PC-3 (cell line): Measurements from ENCODE around the gene FCSK. TPM values are rescaled to one million over a fixed set of nuclear protein-coding genes. Genes with fewer than 3 reads are reported as not detected.

ENCODE experiments used
- ATAC-seq: fragments of 200-7000 bp; cut with Tn5 transposase; 2 replicates; pipeline ENCODE4 v1.9.1; 2020; ENCODE audit warnings: mild to moderate bottlenecking, moderate library complexity
- BruUV-seq: library from RNA; stranded (reverse); fragments of 400-500 nt; replicated peaks from 2 replicates; lab custom pipeline; 2021; lab: Mats Ljungman, UMichigan
- CTCF ChIA-PET: fragments of 300-600 bp; sonication (Branson Sonifier 250); formaldehyde crosslinking; loops from one replicate; lab custom pipeline; 2022; ENCODE audit warnings: antibody characterized with exemption; lab: Charles Lee
- POLR2A ChIA-PET: fragments of 300-600 bp; sonication (Branson Sonifier 250); formaldehyde crosslinking; loops from one replicate; lab custom pipeline; 2022; ENCODE audit warnings: antibody characterized with exemption; ENCODE audit not compliant: unreplicated experiment; lab: Charles Lee
- DNase-seq: peaks from one replicate; pipeline ENCODE4 v3.0.0-alpha.2; 2015
- H2AFZ ChIP-seq: fragments of 300-600 bp; sonication (generic); 2 replicates; pipeline ENCODE4 v1.6.0; 2016; ENCODE audit warnings: antibody characterized with exemption, low read length
- H3F3A ChIP-seq: fragments of 300-600 bp; sonication (generic); one replicate; pipeline ENCODE4 v1.6.0; 2017; ENCODE audit warnings: antibody characterized with exemption, low read length, control low read depth, mild to moderate bottlenecking; ENCODE audit not compliant: unreplicated experiment
- H3K27ac ChIP-seq: fragments of 300-600 bp; sonication (generic); 2 replicates; pipeline ENCODE4 v1.5.1; 2016; ENCODE audit warnings: mild to moderate bottlenecking, low read length
- H3K27me3 ChIP-seq: fragments of 300-600 bp; sonication (generic); 2 replicates; pipeline ENCODE4 v1.6.1; 2016; ENCODE audit warnings: low read length, mixed read lengths
- H3K36me3 ChIP-seq: fragments of 300-600 bp; sonication (generic); 2 replicates; pipeline ENCODE4 v1.6.1; 2016; ENCODE audit warnings: low read depth, mixed run types, low read length, mixed read lengths
- H3K4me1 ChIP-seq: fragments of 300-600 bp; sonication (generic); 2 replicates; pipeline ENCODE4 v1.5.1; 2016; ENCODE audit warnings: low read length; ENCODE audit not compliant: insufficient read depth
- H3K4me2 ChIP-seq: fragments of 300-600 bp; sonication (generic); 2 replicates; pipeline ENCODE4 v1.6.0; 2016; ENCODE audit warnings: low read length
- H3K4me3 ChIP-seq: fragments of 300-600 bp; sonication (generic); 2 replicates; pipeline ENCODE4 v1.5.1; 2016; ENCODE audit warnings: mild to moderate bottlenecking, low read length, mixed read lengths
- H3K79me2 ChIP-seq: fragments of 300-600 bp; sonication (generic); 2 replicates; pipeline ENCODE4 v1.6.1; 2017; ENCODE audit warnings: low read length, mixed read lengths
- H3K9ac ChIP-seq: fragments of 300-600 bp; sonication (generic); 2 replicates; pipeline ENCODE4 v1.6.0; 2016; ENCODE audit warnings: mild to moderate bottlenecking, low read length
- H3K9me2 ChIP-seq: fragments of 300-600 bp; sonication (generic); replicated peaks from 2 replicates; pipeline ENCODE4 v1.6.1; 2016; ENCODE audit warnings: mixed run types, low read length, mixed read lengths
- H3K9me3 ChIP-seq: fragments of 300-600 bp; sonication (generic); 2 replicates; pipeline ENCODE4 v1.6.1; 2016; ENCODE audit warnings: low read length, mixed read lengths
- H4K20me1 ChIP-seq: fragments of 300-600 bp; sonication (generic); 2 replicates; pipeline ENCODE4 v1.6.1; 2016; ENCODE audit warnings: low read length, mixed read lengths
- EZH2 ChIP-seq: fragments of 300-600 bp; sonication (generic); IDR thresholded peaks from one replicate; pipeline ENCODE4 v1.6.1; 2017; ENCODE audit warnings: antibody characterized with exemption, mild to moderate bottlenecking, low read length; ENCODE audit not compliant: unreplicated experiment
- EZH2phosphoT487 ChIP-seq: fragments of 300-600 bp; sonication (generic); IDR thresholded peaks from 2 replicates; pipeline ENCODE4 v1.6.1; 2018; ENCODE audit warnings: mild to moderate bottlenecking, antibody characterized with exemption, low read length, borderline replicate concordance
- intact Hi-C: fragments of 100-400 bp; cut with micrococcal nuclease; formaldehyde crosslinking; loops from 2 replicates; pipeline ENCODE4 v1.9.0; 2023
- total RNA-seq: library from RNA; depleted of rRNA; stranded (reverse); fragments of >200 nt; gene quantifications from 2 replicates; pipeline ENCODE4 v1.2.3, GENCODE V29; 2014
- TF ChIP-seq, protein P1 (sequence below): fragments of 300-600 bp; sonication (generic); conservative IDR thresholded peaks from 2 replicates; pipeline ENCODE4 v1.5.1; 2017; ENCODE audit warnings: antibody characterized with exemption, low read depth, mild to moderate bottlenecking, low read length

The FCSK gene
- total RNA-seq, 1 experiment from 2014 or later = 11.7 TPM

DNA sequence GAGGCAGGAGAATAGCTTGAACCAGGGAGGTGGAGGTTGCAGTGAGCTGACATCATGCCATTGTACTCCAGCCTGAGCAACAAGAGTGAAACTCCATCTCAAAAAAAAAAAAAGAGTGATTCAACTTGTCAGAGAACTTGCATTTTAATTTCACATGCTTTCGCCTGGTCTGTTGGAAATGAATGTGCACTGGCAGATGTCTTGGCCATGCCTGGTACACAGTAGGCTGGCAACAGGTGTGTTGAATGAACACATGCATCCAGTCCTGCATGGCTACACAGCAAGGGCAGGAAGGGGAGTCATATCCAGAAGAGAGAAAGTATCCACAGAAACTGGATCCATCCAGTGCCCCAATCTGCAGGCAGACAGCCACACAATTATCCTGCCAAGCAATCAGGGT lies 57.4 kb downstream of the FCSK start:
- peaks cover 7% of the 10 kb centered on the region; the same call in 1 of the 2 replicates for H3K36me3 ChIP-seq
- H3K27ac ChIP-seq = no peak overlapping the region
- DNase-seq = no peak
- no peaks in the 10 kb centered on the region for H3F3A ChIP-seq
- H3K4me2 ChIP-seq = no peak overlapping the region
- no peaks in the 10 kb centered on the region for H3K9me2 ChIP-seq
- H3K27me3 ChIP-seq = no peaks in the 10 kb centered on the region
- intact Hi-C loops = no loop called here
- no peaks in the 10 kb centered on the region for H3K9me3 ChIP-seq
- H3K79me2 ChIP-seq = no peaks in the 10 kb centered on the region
- no peak overlapping the region for H3K9ac ChIP-seq
- no peak overlapping the region for H2AFZ ChIP-seq
- 0 out of 2 replicates have a peak, but pooled peaks cover 13% of the 10 kb centered on the region for H3K4me1 ChIP-seq
- ATAC-seq = no peak
- no peaks in the 10 kb centered on the region for H4K20me1 ChIP-seq
- ChIA-PET CTCF (no interaction called here), POLR2A (no interaction called here)
- H3K4me3 ChIP-seq = no peak overlapping the region
- TF ChIP-seq, protein P1, sequence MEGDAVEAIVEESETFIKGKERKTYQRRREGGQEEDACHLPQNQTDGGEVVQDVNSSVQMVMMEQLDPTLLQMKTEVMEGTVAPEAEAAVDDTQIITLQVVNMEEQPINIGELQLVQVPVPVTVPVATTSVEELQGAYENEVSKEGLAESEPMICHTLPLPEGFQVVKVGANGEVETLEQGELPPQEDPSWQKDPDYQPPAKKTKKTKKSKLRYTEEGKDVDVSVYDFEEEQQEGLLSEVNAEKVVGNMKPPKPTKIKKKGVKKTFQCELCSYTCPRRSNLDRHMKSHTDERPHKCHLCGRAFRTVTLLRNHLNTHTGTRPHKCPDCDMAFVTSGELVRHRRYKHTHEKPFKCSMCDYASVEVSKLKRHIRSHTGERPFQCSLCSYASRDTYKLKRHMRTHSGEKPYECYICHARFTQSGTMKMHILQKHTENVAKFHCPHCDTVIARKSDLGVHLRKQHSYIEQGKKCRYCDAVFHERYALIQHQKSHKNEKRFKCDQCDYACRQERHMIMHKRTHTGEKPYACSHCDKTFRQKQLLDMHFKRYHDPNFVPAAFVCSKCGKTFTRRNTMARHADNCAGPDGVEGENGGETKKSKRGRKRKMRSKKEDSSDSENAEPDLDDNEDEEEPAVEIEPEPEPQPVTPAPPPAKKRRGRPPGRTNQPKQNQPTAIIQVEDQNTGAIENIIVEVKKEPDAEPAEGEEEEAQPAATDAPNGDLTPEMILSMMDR = no peak
- no peak for TF ChIP-seq EZH2phosphoT487
- TF ChIP-seq EZH2 = no peak
- BruUV-seq = no TSS peak

DNA sequence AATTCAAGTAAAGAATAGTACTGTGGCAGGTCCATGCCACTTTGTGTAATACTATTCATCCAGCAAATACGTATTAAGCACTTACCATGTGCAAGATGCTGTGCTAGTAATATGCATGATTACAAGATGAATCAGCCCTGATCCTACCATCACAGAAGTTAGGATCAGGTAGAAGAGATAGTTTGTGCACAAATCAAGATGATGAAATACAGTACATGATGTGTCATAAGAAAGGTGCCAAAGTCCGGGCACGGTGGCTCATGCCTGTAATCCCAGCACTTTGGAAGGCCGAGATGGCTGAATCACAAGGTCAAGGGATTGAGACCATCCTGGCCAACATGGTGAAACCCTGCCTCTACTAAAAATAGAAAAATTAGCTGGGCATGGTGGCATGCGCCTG lies 58.1 kb downstream of the FCSK start:
- Histone ChIP-seq H3K9ac (no peak overlapping the region), H3K9me2 (no peaks in the 10 kb centered on the region), H4K20me1 (no peaks in the 10 kb centered on the region), H2AFZ (no peak overlapping the region), H3K27me3 (no peaks in the 10 kb centered on the region), H3K27ac (no peak overlapping the region), H3F3A (no peaks in the 10 kb centered on the region), H3K36me3 (peaks cover 7% of the 10 kb centered on the region; the same call in 1 of the 2 replicates), H3K4me2 (no peak overlapping the region), H3K79me2 (no peaks in the 10 kb centered on the region), H3K4me1 (0 out of 2 replicates have a peak, but pooled peaks cover 13% of the 10 kb centered on the region), H3K4me3 (no peak overlapping the region), H3K9me3 (no peaks in the 10 kb centered on the region)
- CTCF ChIA-PET = no interaction called here
- POLR2A ChIA-PET = no interaction called here
- no TSS peak for BruUV-seq
- ATAC-seq (peak; percentile 60), DNase-seq (peak; percentile 66)
- intact Hi-C loops = no loop called here
- no peak for TF ChIP-seq EZH2phosphoT487
- no peak for TF ChIP-seq EZH2
- TF ChIP-seq, protein P1 = no peak

DNA sequence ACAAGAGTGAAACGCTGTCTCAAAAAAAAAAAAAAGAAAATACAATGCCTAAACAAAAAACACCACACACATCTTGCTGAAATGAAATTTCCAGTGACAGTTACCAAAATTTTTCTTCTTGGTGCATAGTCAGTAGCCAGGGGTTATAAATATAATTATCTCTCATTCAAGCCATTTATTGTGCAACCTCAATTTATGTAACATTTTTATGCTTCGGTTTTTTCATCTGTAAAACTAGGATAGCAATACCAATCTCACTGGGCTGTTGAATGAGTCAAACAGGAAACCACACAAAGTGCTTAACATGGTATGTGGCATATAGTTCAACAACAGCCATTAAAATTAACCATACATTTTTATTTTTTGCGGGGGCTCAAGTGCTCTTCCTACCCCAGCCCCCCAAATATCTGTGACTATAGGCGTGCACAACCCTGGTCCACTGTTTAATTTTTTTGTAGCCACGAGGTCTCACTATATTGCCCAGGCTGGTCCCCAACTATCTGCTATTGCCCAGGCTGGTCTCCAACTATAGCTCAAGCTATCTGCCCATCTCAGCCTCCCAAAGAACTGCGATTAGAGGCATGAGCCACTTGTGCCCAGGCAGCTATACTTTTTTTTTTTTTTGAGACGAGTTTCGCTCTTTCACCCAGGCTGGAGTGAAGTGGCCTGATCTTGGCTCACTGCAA lies 66.4 kb downstream of the FCSK start:
- no TSS peak for BruUV-seq
- H3K4me1 ChIP-seq = peaks cover 17% of the 10 kb centered on the region
- DNase-seq (peak; percentile 64), ATAC-seq (peak; percentile 49)
- H3K79me2 ChIP-seq = peaks cover 45% of the 10 kb centered on the region
- ChIA-PET CTCF (no interaction called here), POLR2A (no interaction called here)
- TF ChIP-seq EZH2phosphoT487 (no peak), EZH2 (no peak)
- TF ChIP-seq, protein P1 = no peak
- H3K4me2 ChIP-seq = peak overlapping the region; percentile 64
- H3K36me3 ChIP-seq = no peaks in the 10 kb centered on the region
- H4K20me1 ChIP-seq = no peaks in the 10 kb centered on the region
- no peak overlapping the region for H3K4me3 ChIP-seq
- no peak overlapping the region for H2AFZ ChIP-seq
- no peaks in the 10 kb centered on the region for H3K9me2 ChIP-seq
- no peaks in the 10 kb centered on the region for H3K27me3 ChIP-seq
- H3K9ac ChIP-seq = no peak overlapping the region
- H3F3A ChIP-seq = no peaks in the 10 kb centered on the region
- intact Hi-C loops = no loop called here
- peak overlapping the region; percentile 51 for H3K27ac ChIP-seq
- H3K9me3 ChIP-seq = no peaks in the 10 kb centered on the region
